Keratinocyte (primary cell): ENCODE data around the gene BRIP1. TPM values are rescaled to one million over a fixed set of nuclear protein-coding genes. Genes with fewer than 3 reads are reported as not detected.

Experiments
- DNase-seq: peaks from one replicate; pipeline ENCODE4 v3.0.0-alpha.2; 2011; ENCODE audit warnings: low read depth, missing footprints, low spot score
- FAIRE-seq: peaks from 2 replicates; lab custom pipeline; 2011; peaks lifted over from hg19 to GRCh38; lab: Jason Lieb, UNC
- H2AFZ ChIP-seq: 2 replicates; pipeline ENCODE4 v1.6.0; 2012; ENCODE audit warnings: low read length, control low read depth, inconsistent platforms; ENCODE audit not compliant: control insufficient read depth
- H3K27ac ChIP-seq: 2 replicates; pipeline ENCODE4 v1.5.1; 2011; ENCODE audit warnings: low read length; ENCODE audit not compliant: control insufficient read depth, insufficient read depth
- H3K27me3 ChIP-seq: 3 replicates; pipeline ENCODE4 v1.6.0; 2011; ENCODE audit warnings: low read length; ENCODE audit not compliant: control insufficient read depth, insufficient read depth; ENCODE audit errors: extremely low read depth
- H3K36me3 ChIP-seq, 2 experiments: 2 replicates in 1 of 2; 3 replicates in 1 of 2; pipeline ENCODE4 v1.5.1; 2011; ENCODE audit warnings: low read length in 2 of 2, mild to moderate bottlenecking in 1 of 2; ENCODE audit not compliant: control insufficient read depth in 2 of 2, insufficient read depth in 2 of 2; ENCODE audit errors: extremely low read depth in 1 of 2
- H3K4me1 ChIP-seq: 3 replicates; pipeline ENCODE4 v1.5.1; 2011; ENCODE audit warnings: low read length; ENCODE audit not compliant: control insufficient read depth, insufficient read depth; ENCODE audit errors: extremely low read depth
- H3K4me2 ChIP-seq: 3 replicates; pipeline ENCODE4 v1.6.0; 2011; ENCODE audit warnings: low read depth, low read length; ENCODE audit not compliant: control insufficient read depth, insufficient read depth; ENCODE audit errors: extremely low read depth
- H3K4me3 ChIP-seq, 3 experiments: fragments of 200-600 bp in 1 of 3; sonication (generic) in 1 of 3; 2 replicates in 2 of 3; 3 replicates in 1 of 3; pipeline ENCODE4 v1.5.1; 2011 to 2016; ENCODE audit warnings: low read length in 3 of 3, mild to moderate bottlenecking in 3 of 3, control low read depth in 2 of 3, inconsistent platforms in 1 of 3, low read depth in 1 of 3, mixed read lengths in 1 of 3, mixed run types in 1 of 3, moderate library complexity in 1 of 3; ENCODE audit not compliant: control insufficient read depth in 2 of 3, insufficient read depth in 2 of 3; ENCODE audit errors: extremely low read depth in 1 of 3
- H3K79me2 ChIP-seq: 2 replicates; pipeline ENCODE4 v1.6.0; 2012; ENCODE audit warnings: low read length; ENCODE audit not compliant: control insufficient read depth, insufficient read depth
- H3K9ac ChIP-seq: 3 replicates; pipeline ENCODE4 v1.6.0; 2011; ENCODE audit warnings: low read length; ENCODE audit not compliant: control insufficient read depth, insufficient read depth; ENCODE audit errors: extremely low read depth
- H3K9me1 ChIP-seq: 3 replicates; pipeline ENCODE4 v1.6.0; 2011; ENCODE audit warnings: low read length; ENCODE audit not compliant: control insufficient read depth, insufficient read depth; ENCODE audit errors: extremely low read depth
- H3K9me3 ChIP-seq: 2 replicates; pipeline ENCODE4 v1.5.1; 2012; ENCODE audit warnings: low read depth, low read length; ENCODE audit not compliant: control insufficient read depth
- H4K20me1 ChIP-seq: 3 replicates; pipeline ENCODE4 v1.6.0; 2011; ENCODE audit warnings: low read length; ENCODE audit not compliant: control insufficient read depth, insufficient read depth; ENCODE audit errors: extremely low read depth
- EZH2 ChIP-seq: IDR thresholded peaks from one replicate; pipeline ENCODE4 v1.6.1; 2012; ENCODE audit warnings: inconsistent platforms, mild to moderate bottlenecking, low read length, moderate library complexity
- dilution Hi-C: fragments of 300-500 bp; cut with MboI; formaldehyde crosslinking; loops from one replicate; pipeline ENCODE4 v1.7.0; 2020; ENCODE audit warnings: low sequenced_read_pairs; ENCODE audit not compliant: extremely low pct_ligation_motif_present
- polyA plus RNA-seq, 5 experiments: library from polyadenylated mRNA; depleted of rRNA in 3 of 5; stranded (reverse) in 3 of 5; stranded (forward) in 1 of 5; unstranded in 1 of 5; fragments of >200 nt; gene quantifications; 1 replicate in 1 of 5; 2 replicates in 3 of 5; 3 replicates in 1 of 5; pipeline versions ENCODE4 v1.2.1 to v1.2.3, GENCODE V29; 2011 to 2012; ENCODE audit warnings: missing spikeins in 2 of 5, low read depth in 1 of 5, low replicate concordance in 1 of 5
- TF ChIP-seq, protein P1 (sequence below), 3 experiments: IDR thresholded peaks in 1 of 3; conservative IDR thresholded peaks in 1 of 3; optimal IDR thresholded peaks in 1 of 3; 2 replicates in 2 of 3; 3 replicates in 1 of 3; pipeline versions ENCODE3 to v1.5.1; 2011; ENCODE audit warnings: low read length in 3 of 3, mild to moderate bottlenecking in 3 of 3, moderate library complexity in 2 of 3, control low read depth in 1 of 3, inconsistent platforms in 1 of 3; ENCODE audit not compliant: insufficient read depth in 2 of 3; ENCODE audit errors: extremely low read depth in 1 of 3

The BRIP1 gene
- polyA plus RNA-seq, 1 donor (not counting 4 experiments of a cell fraction or from before 2014, with no cell fraction given): 4.0 TPM

DNA sequence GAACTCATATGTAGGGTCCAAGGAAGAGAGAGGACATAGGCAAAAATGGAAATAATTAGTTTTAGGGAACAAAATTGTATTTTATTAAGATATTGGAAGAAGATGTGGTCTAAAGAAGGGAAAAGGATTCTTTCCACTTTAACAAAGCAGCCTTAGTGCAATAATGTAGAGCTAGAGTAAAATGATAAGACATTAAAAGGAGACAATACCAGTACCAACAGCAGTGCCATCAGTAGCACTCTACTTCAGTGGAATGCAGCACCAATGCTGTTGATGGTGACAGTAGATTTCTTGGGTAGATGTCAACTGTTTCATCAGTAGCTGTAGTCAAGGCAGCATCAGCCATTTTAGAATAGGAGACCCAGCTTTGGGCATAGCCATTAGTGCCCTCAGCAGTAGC, 124.3 kb downstream of the BRIP1 start:
- dilution Hi-C loops: no loop called here
- Histone ChIP-seq H3K27ac (no peak overlapping the region), H3K4me3 (no peak overlapping the region), H3K9me1 (no peaks in the 10 kb centered on the region), H3K4me2 (no peak overlapping the region), H3K9ac (no peak overlapping the region), H3K36me3 (no peaks in the 10 kb centered on the region), H3K27me3 (no peaks in the 10 kb centered on the region), H3K9me3 (no peaks in the 10 kb centered on the region), H3K79me2 (no peaks in the 10 kb centered on the region), H4K20me1 (no peaks in the 10 kb centered on the region), H2AFZ (no peak overlapping the region), H3K4me1 (no peaks in the 10 kb centered on the region)
- TF ChIP-seq, protein P1, sequence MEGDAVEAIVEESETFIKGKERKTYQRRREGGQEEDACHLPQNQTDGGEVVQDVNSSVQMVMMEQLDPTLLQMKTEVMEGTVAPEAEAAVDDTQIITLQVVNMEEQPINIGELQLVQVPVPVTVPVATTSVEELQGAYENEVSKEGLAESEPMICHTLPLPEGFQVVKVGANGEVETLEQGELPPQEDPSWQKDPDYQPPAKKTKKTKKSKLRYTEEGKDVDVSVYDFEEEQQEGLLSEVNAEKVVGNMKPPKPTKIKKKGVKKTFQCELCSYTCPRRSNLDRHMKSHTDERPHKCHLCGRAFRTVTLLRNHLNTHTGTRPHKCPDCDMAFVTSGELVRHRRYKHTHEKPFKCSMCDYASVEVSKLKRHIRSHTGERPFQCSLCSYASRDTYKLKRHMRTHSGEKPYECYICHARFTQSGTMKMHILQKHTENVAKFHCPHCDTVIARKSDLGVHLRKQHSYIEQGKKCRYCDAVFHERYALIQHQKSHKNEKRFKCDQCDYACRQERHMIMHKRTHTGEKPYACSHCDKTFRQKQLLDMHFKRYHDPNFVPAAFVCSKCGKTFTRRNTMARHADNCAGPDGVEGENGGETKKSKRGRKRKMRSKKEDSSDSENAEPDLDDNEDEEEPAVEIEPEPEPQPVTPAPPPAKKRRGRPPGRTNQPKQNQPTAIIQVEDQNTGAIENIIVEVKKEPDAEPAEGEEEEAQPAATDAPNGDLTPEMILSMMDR (optimal IDR thresholded peaks at IDR 0.05 in 1 of 3, IDR thresholded peaks at IDR 0.05 in 1 of 3, conservative IDR thresholded peaks at IDR 0.05 in 1 of 3; ENCODE audit: extremely low read depth in 1 of 3, insufficient read depth in 2 of 3, low read length in 3 of 3): no peak
- no peak for TF ChIP-seq EZH2
- DNase-seq (no peak), FAIRE-seq (no peak)

- Histone ChIP-seq H3K4me3 (no peak overlapping the region), H3K79me2 (no peaks in the 10 kb centered on the region), H3K4me2 (no peak overlapping the region), H3K9ac (no peak overlapping the region), H3K4me1 (no peaks in the 10 kb centered on the region), H3K27ac (no peak overlapping the region), H3K27me3 (no peaks in the 10 kb centered on the region), H2AFZ (no peak overlapping the region), H4K20me1 (no peaks in the 10 kb centered on the region), H3K36me3 (no peaks in the 10 kb centered on the region), H3K9me3 (no peaks in the 10 kb centered on the region), H3K9me1 (no peaks in the 10 kb centered on the region)
- no peak for TF ChIP-seq EZH2
- TF ChIP-seq, protein P1 (optimal IDR thresholded peaks at IDR 0.05 in 1 of 3, IDR thresholded peaks at IDR 0.05 in 1 of 3, conservative IDR thresholded peaks at IDR 0.05 in 1 of 3; ENCODE audit: extremely low read depth in 1 of 3, insufficient read depth in 2 of 3, low read length in 3 of 3): no peak
- no peak for DNase-seq
- FAIRE-seq: no peak
- dilution Hi-C loops: no loop called here
These were observed 125.1 kb downstream of the BRIP1 start for GRCh38 chr17:61738249-61738648.
